ENCODE data around the gene MYL12A.

GRCh38 chr18:3297025-3297984 lies 49.7 kb downstream of the MYL12A start:
- TF ChIP-seq REST (IDR thresholded peaks at IDR 0.05; ENCODE audit: unreplicated experiment), result no peak
- peak; percentile 94 to 98 for TF ChIP-seq CTCF (conservative IDR thresholded peaks at IDR 0.05; ENCODE audit: low read depth in 2 of 2)
- TF ChIP-seq ETS1 (IDR thresholded peaks at IDR 0.05), result peak; percentile 57; the same call in 1 of the 2 replicates
- TF ChIP-seq POLR2AphosphoS5 (IDR thresholded peaks at IDR 0.05; ENCODE audit: low read depth), result peak; percentile 96
- no peak for TF ChIP-seq EZH2 (IDR thresholded peaks at IDR 0.05; ENCODE audit: low read depth, unreplicated experiment)
- no peak for TF ChIP-seq EZH2phosphoT487 (IDR thresholded peaks at IDR 0.05; ENCODE audit: unreplicated experiment)
- no peak for TF ChIP-seq STAT1 (IDR thresholded peaks at IDR 0.05; ENCODE audit: unreplicated experiment)
- no peak; the same call in 1 of the 2 replicates for TF ChIP-seq ZNF114 (CRISPR knock-in tag; IDR thresholded peaks at IDR 0.05)
- TF ChIP-seq CREB1 (CRISPR knock-in tag; IDR thresholded peaks at IDR 0.05; ENCODE audit: low read depth), result peak; percentile 74
- TF ChIP-seq NANOG (IDR thresholded peaks at IDR 0.05; ENCODE audit: borderline replicate concordance), result no peak
